A673 (cell line): Measurements from ENCODE around the gene C2orf72. TPM values are rescaled to one million over a fixed set of nuclear protein-coding genes. Genes with fewer than 3 reads are reported as not detected.

Experiments used
- BruUV-seq: library from RNA; stranded (reverse); fragments of 400-500 nt; replicated peaks from 2 replicates; lab custom pipeline; 2021; lab: Mats Ljungman, UMichigan
- CTCF ChIA-PET: fragments of 300-600 bp; sonication (Branson Sonifier 250); formaldehyde crosslinking; loops from one replicate; lab custom pipeline; 2022; ENCODE audit warnings: antibody characterized with exemption; lab: Charles Lee
- POLR2A ChIA-PET: fragments of 300-600 bp; sonication (Branson Sonifier 250); formaldehyde crosslinking; loops from one replicate; lab custom pipeline; 2022; ENCODE audit warnings: antibody characterized with exemption; ENCODE audit not compliant: low non-redundant PET; lab: Charles Lee
- DNase-seq: peaks from one replicate; pipeline ENCODE4 v3.0.0-alpha.2; 2015; ENCODE audit warnings: low spot score
- H3K27ac ChIP-seq: fragments of 200-600 bp; sonication (generic); 2 replicates; pipeline ENCODE4 v1.5.1; 2016; ENCODE audit warnings: mixed run types, low read depth, mild to moderate bottlenecking, mixed read lengths, antibody characterized with exemption, low read length; ENCODE audit not compliant: poor library complexity, severe bottlenecking
- H3K27me3 ChIP-seq: fragments of 200-600 bp; sonication (generic); replicated peaks from 2 replicates; pipeline ENCODE4 v1.6.1; 2017; ENCODE audit warnings: mixed run types, low read depth, mild to moderate bottlenecking, mixed read lengths, antibody characterized with exemption, low read length; ENCODE audit not compliant: insufficient read depth, poor library complexity
- H3K36me3 ChIP-seq: fragments of 200-600 bp; sonication (generic); 2 replicates; pipeline ENCODE4 v1.6.1; 2016; ENCODE audit warnings: mixed run types, mild to moderate bottlenecking, mixed read lengths, antibody characterized with exemption, low read length; ENCODE audit not compliant: insufficient read depth, poor library complexity, severe bottlenecking
- H3K4me1 ChIP-seq: fragments of 200-600 bp; sonication (generic); 2 replicates; pipeline ENCODE4 v1.6.1; 2017; ENCODE audit warnings: mixed run types, mild to moderate bottlenecking, mixed read lengths, antibody characterized with exemption, low read length; ENCODE audit not compliant: insufficient read depth, poor library complexity, severe bottlenecking
- H3K4me3 ChIP-seq: fragments of 200-600 bp; sonication (generic); 2 replicates; pipeline ENCODE4 v1.5.1; 2016; ENCODE audit warnings: low read depth, mixed run types, mild to moderate bottlenecking, mixed read lengths, low read length; ENCODE audit not compliant: poor library complexity, severe bottlenecking
- H3K9me3 ChIP-seq: fragments of 200-600 bp; sonication (generic); 2 replicates; pipeline ENCODE4 v1.6.1; 2016; ENCODE audit warnings: mixed run types, low read depth, mild to moderate bottlenecking, mixed read lengths, antibody characterized with exemption, low read length; ENCODE audit not compliant: poor library complexity, severe bottlenecking
- EZH2 ChIP-seq: fragments of 200-600 bp; sonication (generic); IDR thresholded peaks from 2 replicates; pipeline ENCODE4 v1.6.1; 2017; ENCODE audit warnings: borderline replicate concordance, low read depth, mild to moderate bottlenecking, mixed read lengths, antibody characterized with exemption, low read length; ENCODE audit not compliant: poor library complexity, severe bottlenecking
- intact Hi-C: fragments of 100-400 bp; cut with micrococcal nuclease; formaldehyde crosslinking; loops from one replicate; pipeline ENCODE4 v1.10.0; 2022; ENCODE audit not compliant: unreplicated experiment
- total RNA-seq: library from RNA; stranded (reverse); gene quantifications from 2 replicates; pipeline ENCODE4 v1.2.3, GENCODE V29; 2021
- TF ChIP-seq, protein P1 (sequence below): fragments of 300-800, 200-600 bp; sonication (generic); conservative IDR thresholded peaks from 2 replicates; pipeline ENCODE4 v1.5.1; 2017; ENCODE audit warnings: low read depth, mild to moderate bottlenecking, antibody characterized with exemption, low read length, moderate library complexity, mixed read lengths

C2orf72 gene
- total RNA-seq, 1 experiment from 2014 or later = not detected

DNA sequence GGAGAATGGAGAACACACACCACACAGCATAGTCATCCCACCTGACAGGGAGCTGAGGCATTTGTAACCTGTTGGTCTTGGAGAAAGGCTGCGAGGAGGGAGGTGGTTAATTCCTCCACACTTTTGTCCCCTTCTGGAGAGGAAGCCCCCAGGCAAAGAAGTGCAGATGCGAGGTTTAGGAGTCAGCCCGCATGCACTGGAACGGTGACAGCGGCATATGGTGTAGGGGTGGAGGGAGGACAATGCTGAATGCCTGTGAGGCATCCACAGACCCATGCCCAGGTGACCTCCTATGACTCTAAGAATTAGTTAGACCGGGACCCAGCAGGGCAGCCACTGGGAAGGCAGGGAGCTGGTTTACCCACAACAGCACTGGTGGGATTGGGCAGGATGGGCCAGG, 29.2 kb upstream of the C2orf72 start:
- Histone ChIP-seq H3K4me3 (no peak overlapping the region), H3K36me3 (no peaks in the 10 kb centered on the region), H3K27me3 (no peaks in the 10 kb centered on the region), H3K4me1 (no peaks in the 10 kb centered on the region), H3K9me3 (no peaks in the 10 kb centered on the region), H3K27ac (no peak overlapping the region)
- no peak for DNase-seq
- no peak for TF ChIP-seq EZH2
- TF ChIP-seq, protein P1, sequence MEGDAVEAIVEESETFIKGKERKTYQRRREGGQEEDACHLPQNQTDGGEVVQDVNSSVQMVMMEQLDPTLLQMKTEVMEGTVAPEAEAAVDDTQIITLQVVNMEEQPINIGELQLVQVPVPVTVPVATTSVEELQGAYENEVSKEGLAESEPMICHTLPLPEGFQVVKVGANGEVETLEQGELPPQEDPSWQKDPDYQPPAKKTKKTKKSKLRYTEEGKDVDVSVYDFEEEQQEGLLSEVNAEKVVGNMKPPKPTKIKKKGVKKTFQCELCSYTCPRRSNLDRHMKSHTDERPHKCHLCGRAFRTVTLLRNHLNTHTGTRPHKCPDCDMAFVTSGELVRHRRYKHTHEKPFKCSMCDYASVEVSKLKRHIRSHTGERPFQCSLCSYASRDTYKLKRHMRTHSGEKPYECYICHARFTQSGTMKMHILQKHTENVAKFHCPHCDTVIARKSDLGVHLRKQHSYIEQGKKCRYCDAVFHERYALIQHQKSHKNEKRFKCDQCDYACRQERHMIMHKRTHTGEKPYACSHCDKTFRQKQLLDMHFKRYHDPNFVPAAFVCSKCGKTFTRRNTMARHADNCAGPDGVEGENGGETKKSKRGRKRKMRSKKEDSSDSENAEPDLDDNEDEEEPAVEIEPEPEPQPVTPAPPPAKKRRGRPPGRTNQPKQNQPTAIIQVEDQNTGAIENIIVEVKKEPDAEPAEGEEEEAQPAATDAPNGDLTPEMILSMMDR = no peak
- POLR2A ChIA-PET = no interaction called here
- intact Hi-C loops = no loop called here
- no TSS peak for BruUV-seq
- CTCF ChIA-PET = no interaction called here

DNA sequence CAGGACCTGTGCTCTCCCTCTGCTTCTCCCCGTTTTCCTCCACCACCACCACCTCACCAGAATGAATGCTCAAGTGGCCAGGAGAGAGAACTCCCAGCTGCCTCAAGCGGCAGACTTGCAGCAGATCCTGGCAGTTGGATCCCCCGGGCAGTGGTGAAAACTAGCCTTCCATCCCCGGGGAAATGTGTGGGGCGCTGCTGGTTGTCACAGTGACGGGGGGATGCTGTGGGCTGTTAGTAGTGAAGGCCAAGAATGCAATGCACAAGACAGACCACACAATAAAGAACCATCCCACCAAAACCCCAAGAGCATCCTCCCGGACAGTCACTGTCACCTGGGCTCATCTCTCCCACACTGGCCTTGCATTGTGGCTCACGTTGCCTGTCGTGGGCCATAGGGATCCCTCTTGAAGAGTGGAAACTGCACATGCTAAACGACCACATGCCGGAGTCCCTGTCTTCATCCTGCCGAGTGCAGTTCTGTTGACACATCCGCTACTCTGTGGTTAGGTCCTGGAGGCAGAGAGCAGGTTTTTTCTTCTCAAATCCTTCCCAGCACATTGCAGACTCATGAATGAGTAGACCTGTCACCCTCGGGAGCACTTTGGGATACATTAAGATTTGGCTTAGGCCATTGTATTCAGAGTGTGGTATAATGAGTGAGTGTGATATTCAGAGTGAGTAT, 27.9 kb upstream of the C2orf72 start:
- TF ChIP-seq, protein P1 = no peak
- TF ChIP-seq EZH2 = no peak
- H3K4me3 ChIP-seq = no peak overlapping the region
- DNase-seq = no peak
- no peaks in the 10 kb centered on the region for H3K27me3 ChIP-seq
- CTCF ChIA-PET = no interaction called here
- H3K4me1 ChIP-seq = no peaks in the 10 kb centered on the region
- POLR2A ChIA-PET = no interaction called here
- BruUV-seq = no TSS peak
- H3K36me3 ChIP-seq = no peaks in the 10 kb centered on the region
- intact Hi-C loops = no loop called here
- H3K27ac ChIP-seq = no peak overlapping the region
- H3K9me3 ChIP-seq = no peaks in the 10 kb centered on the region

DNA sequence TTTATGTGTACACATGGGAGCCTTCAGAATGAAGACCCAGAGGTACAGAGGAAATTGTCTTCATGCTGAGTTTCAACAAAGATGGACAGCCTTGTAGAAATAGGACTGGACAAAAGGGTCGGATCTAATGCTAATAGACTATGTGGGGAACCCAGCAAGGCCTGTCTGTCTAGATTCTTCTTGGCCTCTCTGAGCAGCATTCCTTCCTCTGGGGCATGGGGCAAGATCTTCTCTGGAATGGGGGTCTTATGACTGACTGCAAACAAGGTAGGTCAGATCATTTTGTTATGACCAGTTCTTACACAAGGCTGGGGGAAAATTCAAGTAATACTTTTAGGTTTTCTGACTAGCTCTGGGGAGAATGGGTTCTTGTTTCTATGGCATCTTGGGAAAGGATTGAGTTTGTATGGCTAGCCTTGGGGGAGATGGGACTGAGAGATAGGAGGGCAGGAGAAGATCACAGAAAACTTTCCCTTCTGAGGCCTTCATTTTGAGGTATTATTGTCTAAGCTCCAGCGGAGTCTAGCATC, 27.1 kb upstream of the C2orf72 start:
- H3K27ac ChIP-seq = no peak overlapping the region
- TF ChIP-seq, protein P1 = no peak
- no peak for TF ChIP-seq EZH2
- no TSS peak for BruUV-seq
- intact Hi-C loops = no loop called here
- no peaks in the 10 kb centered on the region for H3K27me3 ChIP-seq
- ChIA-PET POLR2A (no interaction called here), CTCF (no interaction called here)
- no peaks in the 10 kb centered on the region for H3K4me1 ChIP-seq
- H3K4me3 ChIP-seq = no peak overlapping the region
- no peaks in the 10 kb centered on the region for H3K9me3 ChIP-seq
- no peaks in the 10 kb centered on the region for H3K36me3 ChIP-seq
- no peak for DNase-seq
